MM.1S (cell line): Measurements from ENCODE around the gene EPSTI1.
"Not testable (repeated sequence)": the region's sequence is repeated elsewhere in the genome, so short reads cannot be mapped to it uniquely, and the experiment has no call there.

Experiments used
- DNase-seq: peaks from one replicate; pipeline ENCODE4 v3.0.0-alpha.2; 2015
- H2AFZ ChIP-seq: fragments of 300-600 bp; sonication (generic); 2 replicates; pipeline ENCODE4 v1.6.0; 2016; ENCODE audit warnings: antibody characterized with exemption, low read length
- H3F3A ChIP-seq: fragments of 300-600 bp; sonication (generic); 2 replicates; pipeline ENCODE4 v1.6.1; 2016; ENCODE audit warnings: mild to moderate bottlenecking, antibody characterized with exemption, low read length, moderate library complexity, mixed read lengths; ENCODE audit not compliant: insufficient read depth
- H3K27ac ChIP-seq: fragments of 300-600 bp; sonication (generic); 2 replicates; pipeline ENCODE4 v1.5.1; 2016; ENCODE audit warnings: mild to moderate bottlenecking, low read length
- H3K27me3 ChIP-seq: fragments of 300-600 bp; sonication (generic); replicated peaks from 2 replicates; pipeline ENCODE4 v1.6.0; 2016; ENCODE audit warnings: low read length; ENCODE audit not compliant: insufficient read depth
- H3K36me3 ChIP-seq: fragments of 300-600 bp; sonication (generic); replicated peaks from 2 replicates; pipeline ENCODE4 v1.6.1; 2016; ENCODE audit warnings: mild to moderate bottlenecking, low read length, mixed read lengths; ENCODE audit not compliant: insufficient read depth
- H3K4me1 ChIP-seq: fragments of 300-600 bp; sonication (generic); 2 replicates; pipeline ENCODE4 v1.6.1; 2016; ENCODE audit warnings: low read length, mixed read lengths
- H3K4me2 ChIP-seq: fragments of 300-600 bp; sonication (generic); 2 replicates; pipeline ENCODE4 v1.6.0; 2016; ENCODE audit warnings: low read depth, low read length
- H3K4me3 ChIP-seq: fragments of 300-600 bp; sonication (generic); 2 replicates; pipeline ENCODE4 v1.5.1; 2016; ENCODE audit warnings: low read length, mixed read lengths
- H3K79me2 ChIP-seq: fragments of 300-600 bp; sonication (generic); 2 replicates; pipeline ENCODE4 v1.6.1; 2016; ENCODE audit warnings: mixed run types, low read length, mixed read lengths
- H3K9ac ChIP-seq: fragments of 300-600 bp; sonication (generic); 2 replicates; pipeline ENCODE4 v1.6.1; 2016; ENCODE audit warnings: low read length, mixed read lengths
- H3K9me2 ChIP-seq: fragments of 300-600 bp; sonication (generic); replicated peaks from 2 replicates; pipeline ENCODE4 v1.6.1; 2016; ENCODE audit warnings: mild to moderate bottlenecking, low read length, mixed read lengths; ENCODE audit not compliant: insufficient read depth
- H3K9me3 ChIP-seq: fragments of 300-600 bp; sonication (generic); replicated peaks from 2 replicates; pipeline ENCODE4 v1.6.1; 2016; ENCODE audit warnings: mild to moderate bottlenecking, low read length, mixed read lengths; ENCODE audit not compliant: insufficient read depth
- H4K20me1 ChIP-seq: fragments of 300-600 bp; sonication (generic); 2 replicates; pipeline ENCODE4 v1.6.1; 2016; ENCODE audit warnings: mild to moderate bottlenecking, low read length, moderate library complexity, mixed read lengths; ENCODE audit not compliant: insufficient read depth
- CTCF ChIP-seq: fragments of 300-600 bp; sonication (generic); IDR thresholded peaks from 2 replicates; pipeline ENCODE4 v1.5.1; 2016; ENCODE audit warnings: antibody characterized with exemption, low read length, mixed read lengths
- EZH2 ChIP-seq: fragments of 300-600 bp; sonication (generic); optimal IDR thresholded peaks from 2 replicates; pipeline ENCODE3; 2017; ENCODE audit warnings: low read depth, mild to moderate bottlenecking, antibody characterized with exemption, low read length, mixed read lengths
- EZH2phosphoT487 ChIP-seq: fragments of 300-600 bp; sonication (generic); IDR thresholded peaks from 2 replicates; pipeline ENCODE4 v1.6.1; 2018; ENCODE audit warnings: antibody characterized with exemption, low read length

The EPSTI1 gene

GRCh38 chr13:42991898-42992763 is at the start of gene EPSTI1:
EPSTI1 (minus strand) TSS chr13:42992241; CDS start chr13:42992165, 76 bp downstream.
- Histone ChIP-seq H3K9me2 (no peaks in the 10 kb centered on the region), H3K27me3 (no peaks in the 10 kb centered on the region), H3K4me1 (peaks cover 11% of the 10 kb centered on the region; the same call in 1 of the 2 replicates), H2AFZ (peak within 1 kb of the TSS; percentile 67), H3K9me3 (no peaks in the 10 kb centered on the region), H3K27ac (peak within 1 kb of the TSS; percentile 98), H3K4me3 (peak within 1 kb of the TSS; percentile 63), H3K4me2 (peak within 1 kb of the TSS; percentile 87), H3F3A (peaks cover 19% of the 10 kb centered on the region; the same call in 1 of the 2 replicates), H4K20me1 (no peaks in the 10 kb centered on the region), H3K9ac (peak within 1 kb of the TSS; percentile 79), H3K79me2 (no peaks in the 10 kb centered on the region; the same call in 1 of the 2 replicates), H3K36me3 (no peaks in the 10 kb centered on the region)
- TF ChIP-seq EZH2 (no peak), EZH2phosphoT487 (no peak), CTCF (no peak)
- DNase-seq, result peak; percentile 87

- Histone ChIP-seq H3K4me2 (no peak overlapping the region), H3K36me3 (no peaks in the 10 kb centered on the region), H3K9ac (no peak overlapping the region), H3K79me2 (peaks cover 45% of the 10 kb centered on the region), H4K20me1 (no peaks in the 10 kb centered on the region), H3K9me3 (no peaks in the 10 kb centered on the region), H3F3A (peaks cover 10% of the 10 kb centered on the region), H3K27ac (no peak overlapping the region), H3K27me3 (no peaks in the 10 kb centered on the region), H2AFZ (no peak overlapping the region), H3K4me1 (peaks cover 25% of the 10 kb centered on the region), H3K9me2 (no peaks in the 10 kb centered on the region), H3K4me3 (no peak overlapping the region)
- DNase-seq, result no peak
- no peak for TF ChIP-seq EZH2phosphoT487
- no peak for TF ChIP-seq CTCF
- TF ChIP-seq EZH2, result no peak
Measured at GRCh38 chr13:43041369-43041921, 49.4 kb upstream of the EPSTI1 start.

- peaks cover 22% of the 10 kb centered on the region for H3K4me1 ChIP-seq
- H4K20me1 ChIP-seq, H3K27me3 ChIP-seq, H3K9me2 ChIP-seq, H3F3A ChIP-seq, H3K4me3 ChIP-seq, H3K9ac ChIP-seq, H3K9me3 ChIP-seq, H3K4me2 ChIP-seq, H3K36me3 ChIP-seq, H3K27ac ChIP-seq, H2AFZ ChIP-seq, DNase-seq: not testable (repeated sequence)
- peaks cover 44% of the 10 kb centered on the region for H3K79me2 ChIP-seq
Measured at GRCh38 chr13:43040581-43041368, 48.7 kb upstream of the EPSTI1 start.
